ENCODE data around the gene CENATAC. TPM values are rescaled to one million over a fixed set of nuclear protein-coding genes. Genes with fewer than 3 reads are reported as not detected.
"Not testable (repeated sequence)": the region's sequence is repeated elsewhere in the genome, so short reads cannot be mapped to it uniquely, and the experiment has no call there.

Gene CENATAC
- 44.1 TPM for total RNA-seq (ENCODE audit: insufficient read depth, low replicate concordance)

DNA sequence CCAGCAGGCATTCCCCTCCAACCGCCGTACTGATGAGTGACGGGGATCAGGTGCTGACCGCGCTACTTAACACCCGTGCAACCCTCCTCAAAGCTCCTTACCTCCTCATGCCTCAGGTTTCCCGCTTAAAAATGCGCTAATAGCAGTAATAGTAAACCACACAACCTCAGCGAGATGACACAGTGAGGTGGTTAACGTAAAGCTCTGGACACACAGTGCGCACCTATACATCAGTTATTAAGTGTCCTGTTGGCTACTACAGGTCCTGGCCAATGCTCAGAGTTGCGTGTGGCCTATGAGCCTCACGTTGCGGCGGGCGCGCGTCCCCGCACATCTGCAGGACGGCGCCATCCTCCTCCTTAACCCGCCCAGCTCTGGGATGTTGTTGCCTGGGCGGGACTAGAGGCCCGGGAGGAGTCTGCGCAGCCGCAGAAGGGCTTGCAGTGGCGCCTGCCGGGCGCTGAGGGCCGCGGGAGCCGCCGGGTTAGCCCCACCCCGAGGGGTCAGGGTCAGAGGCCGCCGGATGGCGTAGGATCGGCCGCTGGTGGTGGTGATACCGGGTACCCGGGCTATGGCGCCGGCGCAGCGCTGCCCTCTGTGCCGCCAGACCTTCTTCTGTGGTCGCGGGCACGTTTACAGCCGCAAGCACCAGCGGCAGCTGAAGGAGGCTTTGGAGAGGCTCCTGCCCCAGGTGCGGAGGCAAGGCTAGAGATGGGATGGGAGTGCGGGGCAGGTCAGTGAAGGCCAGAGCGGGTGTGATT lies at the start of gene CENATAC:
TSS of gene CENATAC (plus strand) at position 512 of the 761 bp plus-strand sequence. CDS start at position 572, 60 bp downstream.
- DNase-seq (ENCODE audit: low spot score): peak; percentile 96

DNA sequence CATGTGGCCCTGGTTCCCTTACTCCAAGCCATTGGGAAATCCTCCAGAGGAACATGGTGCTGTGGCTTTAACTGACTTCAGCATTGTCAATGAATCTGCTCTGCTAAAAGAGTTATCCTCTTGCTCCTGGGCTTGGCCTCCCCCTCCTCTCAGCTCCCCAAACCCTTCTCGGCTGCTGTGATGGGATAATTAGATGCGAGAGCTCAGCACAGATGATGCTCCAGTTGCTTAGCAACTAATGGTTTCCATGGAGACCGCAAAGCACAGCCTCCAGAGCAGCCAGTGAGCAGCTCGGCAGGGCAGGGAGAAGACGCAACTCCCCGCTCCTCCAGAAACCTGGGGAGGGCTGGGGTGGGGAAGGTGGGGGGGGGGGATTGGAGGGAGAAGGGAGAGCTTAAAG lies 44.7 kb upstream of the CENATAC start:
- no peak for DNase-seq (ENCODE audit: low spot score)

DNA sequence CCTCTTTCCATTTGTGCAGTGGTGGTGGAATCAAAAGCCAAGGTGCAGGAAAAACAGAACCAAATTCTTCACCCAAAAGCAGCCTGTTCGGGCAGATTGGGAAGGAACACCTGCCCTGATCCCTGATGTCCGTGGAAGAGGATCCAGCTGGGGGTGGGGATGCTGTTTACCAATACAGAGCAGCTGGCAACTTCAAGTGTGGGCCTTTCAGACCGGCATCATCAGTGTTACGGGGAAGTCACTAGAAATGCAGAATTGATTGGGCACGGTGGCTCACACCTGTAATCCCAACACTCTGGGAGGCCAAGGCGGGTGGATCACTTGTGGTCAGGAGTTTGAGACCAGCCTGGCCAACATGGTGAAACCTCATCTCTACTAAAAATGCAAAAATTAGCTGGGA lies 44.0 kb upstream of the CENATAC start:
- DNase-seq (ENCODE audit: low spot score): not testable (repeated sequence)

GRCh38 chr11:118956094-118956846 lies 41.7 kb upstream of the CENATAC start, which contains the start of gene UPK2:
Gene UPK2 (plus strand): TSS chr11:118956298. CDS start chr11:118956351, 53 bp downstream.
- peak; percentile 83 for DNase-seq (ENCODE audit: low spot score)

DNA sequence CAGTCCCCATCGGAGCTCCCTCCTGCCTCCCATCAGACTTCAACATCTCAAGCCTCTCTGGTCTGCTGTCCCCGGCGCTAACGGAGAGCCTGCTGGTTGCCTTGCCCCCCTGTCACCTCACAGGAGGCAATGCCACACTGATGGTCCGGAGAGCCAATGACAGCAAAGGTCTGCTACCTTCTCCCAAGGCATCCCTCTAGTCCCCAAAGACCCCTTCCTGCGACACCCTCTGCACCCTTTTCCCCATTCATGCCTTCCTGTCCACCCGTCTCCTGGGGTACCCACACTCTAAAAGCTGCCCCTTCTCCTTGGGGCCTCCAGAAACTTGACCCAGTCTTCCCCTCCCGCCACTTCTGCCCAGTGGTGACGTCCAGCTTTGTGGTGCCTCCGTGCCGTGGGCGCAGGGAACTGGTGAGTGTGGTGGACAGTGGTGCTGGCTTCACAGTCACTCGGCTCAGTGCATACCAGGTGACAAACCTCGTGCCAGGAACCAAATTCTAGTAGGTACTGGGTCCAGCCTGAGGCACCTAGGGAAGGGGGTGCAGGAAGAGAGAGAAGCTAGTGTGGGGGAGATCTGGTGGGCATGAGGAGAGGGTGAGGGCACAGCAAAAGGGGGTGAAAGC lies 41.0 kb upstream of the CENATAC start:
- DNase-seq (ENCODE audit: low spot score): no peak

- no peak for DNase-seq (ENCODE audit: low spot score)
Observed at GRCh38 chr11:118957549-118957948, 40.4 kb upstream of the CENATAC start.

DNA sequence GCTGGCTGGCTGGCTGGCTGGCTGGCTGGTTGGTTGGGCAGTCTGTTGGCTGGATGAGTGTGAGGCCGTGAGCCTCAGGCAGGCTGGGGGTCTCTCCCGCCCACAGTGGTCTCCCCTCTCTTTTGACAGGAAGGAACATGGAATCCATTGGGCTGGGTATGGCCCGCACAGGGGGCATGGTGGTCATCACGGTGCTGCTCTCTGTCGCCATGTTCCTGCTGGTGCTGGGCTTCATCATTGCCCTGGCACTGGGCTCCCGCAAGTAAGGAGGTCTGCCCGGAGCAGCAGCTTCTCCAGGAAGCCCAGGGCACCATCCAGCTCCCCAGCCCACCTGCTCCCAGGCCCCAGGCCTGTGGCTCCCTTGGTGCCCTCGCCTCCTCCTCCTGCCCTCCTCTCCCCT lies 40.0 kb upstream of the CENATAC start:
- no peak for DNase-seq (ENCODE audit: low spot score)

- DNase-seq (ENCODE audit: low spot score): no peak
Observed at GRCh38 chr11:118958577-118958976, 39.4 kb upstream of the CENATAC start.

GRCh38 chr11:118961189-118961588 lies 36.7 kb upstream of the CENATAC start:
- no peak for DNase-seq (ENCODE audit: low spot score)

DNA sequence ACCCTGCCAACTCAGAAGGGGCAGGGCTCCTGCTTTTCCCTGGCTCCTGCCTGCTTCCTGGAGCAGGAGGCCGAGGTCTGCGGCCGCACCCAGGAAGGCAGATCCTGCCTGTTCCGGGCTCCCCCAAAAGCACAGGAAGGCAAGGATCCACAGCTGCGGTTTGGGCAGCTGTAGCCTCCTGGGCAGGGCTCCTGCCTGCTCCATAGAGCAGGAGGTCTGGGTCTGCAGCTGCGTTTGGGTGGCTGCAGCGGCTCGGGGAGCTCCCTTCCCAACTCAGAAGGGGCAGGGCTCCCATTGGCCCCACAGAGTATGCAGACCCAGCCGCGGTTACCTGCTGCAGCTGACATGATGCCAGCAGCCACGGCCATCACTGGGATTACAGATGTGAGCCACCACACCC lies 36.3 kb upstream of the CENATAC start:
- DNase-seq (ENCODE audit: low spot score): no peak

GRCh38 chr11:118969508-118969907 lies 28.4 kb upstream of the CENATAC start:
- not testable (repeated sequence) for DNase-seq (ENCODE audit: low spot score)

- DNase-seq (ENCODE audit: low spot score): no peak
Observed at GRCh38 chr11:118971646-118972045, 26.3 kb upstream of the CENATAC start, which contains the start of gene FOXR1. Gene FOXR1 (plus strand): TSS chr11:118971761. CDS start chr11:118971932, 171 bp downstream.

DNA sequence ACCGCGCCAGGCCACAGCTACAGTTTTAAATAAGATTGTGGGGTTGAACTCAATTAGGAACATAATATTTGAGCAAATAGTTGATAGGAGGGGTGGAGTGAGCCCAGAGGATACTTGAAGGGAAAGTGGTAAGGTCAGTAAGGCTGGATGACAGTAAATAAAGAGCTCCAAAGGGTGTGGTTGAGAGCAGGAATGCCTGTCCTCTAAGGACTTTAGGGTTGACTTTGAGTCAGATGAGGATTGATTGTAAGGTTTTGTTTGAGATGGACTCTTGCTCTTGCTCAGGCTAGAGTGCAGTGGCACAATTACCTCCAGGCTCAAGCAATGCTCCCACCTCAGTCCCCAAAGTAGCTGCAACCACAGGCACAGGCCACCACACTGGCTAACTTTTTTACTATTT lies 24.0 kb upstream of the CENATAC start:
- DNase-seq (ENCODE audit: low spot score): no peak

DNA sequence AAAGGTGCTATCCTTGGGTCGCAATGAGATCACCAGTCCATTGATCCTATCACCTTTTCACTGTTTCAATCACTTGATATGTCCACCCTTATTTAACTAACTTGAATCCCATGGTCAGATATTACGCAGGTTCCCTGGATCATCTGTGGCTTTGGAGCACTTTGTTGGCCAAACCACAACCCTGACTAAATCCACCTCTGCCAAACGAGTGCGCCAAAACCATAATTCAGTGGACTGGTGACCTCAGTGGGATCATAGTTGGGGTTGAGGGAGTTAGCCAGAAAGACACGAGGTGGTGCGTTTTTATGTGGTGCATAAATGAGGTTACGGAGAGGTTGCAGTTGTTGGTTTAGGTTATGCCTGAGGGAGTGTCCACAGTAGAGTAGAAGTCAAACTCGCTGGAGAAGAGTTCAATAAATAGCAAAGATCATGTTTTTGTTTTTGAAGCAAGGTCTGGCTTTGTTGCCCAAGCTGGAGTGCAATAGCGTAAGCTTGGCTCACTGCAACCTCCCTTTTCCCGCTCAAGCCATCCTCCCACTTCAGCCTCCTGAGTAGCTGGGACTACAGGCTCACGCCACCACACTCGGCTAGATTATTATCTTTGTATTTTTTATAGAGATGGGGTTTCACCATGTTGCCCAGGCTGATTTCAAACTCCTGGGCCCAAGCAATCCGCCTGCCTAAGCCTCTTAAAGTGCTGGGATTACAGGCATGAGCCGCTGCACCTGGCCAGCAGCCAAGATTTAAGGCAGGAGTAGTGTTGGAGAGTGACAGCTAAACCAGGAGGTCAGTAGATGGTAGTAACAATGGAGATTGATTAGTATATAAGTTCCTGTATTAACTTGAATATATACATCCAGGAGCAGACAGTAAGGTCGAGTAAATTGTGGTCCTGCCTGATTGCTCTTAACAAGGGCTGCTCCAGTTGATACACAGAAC lies 21.9 kb upstream of the CENATAC start:
- DNase-seq (ENCODE audit: low spot score): no peak

- no peak for DNase-seq (ENCODE audit: low spot score)
Observed at GRCh38 chr11:118979434-118979833, 18.5 kb upstream of the CENATAC start.

DNA sequence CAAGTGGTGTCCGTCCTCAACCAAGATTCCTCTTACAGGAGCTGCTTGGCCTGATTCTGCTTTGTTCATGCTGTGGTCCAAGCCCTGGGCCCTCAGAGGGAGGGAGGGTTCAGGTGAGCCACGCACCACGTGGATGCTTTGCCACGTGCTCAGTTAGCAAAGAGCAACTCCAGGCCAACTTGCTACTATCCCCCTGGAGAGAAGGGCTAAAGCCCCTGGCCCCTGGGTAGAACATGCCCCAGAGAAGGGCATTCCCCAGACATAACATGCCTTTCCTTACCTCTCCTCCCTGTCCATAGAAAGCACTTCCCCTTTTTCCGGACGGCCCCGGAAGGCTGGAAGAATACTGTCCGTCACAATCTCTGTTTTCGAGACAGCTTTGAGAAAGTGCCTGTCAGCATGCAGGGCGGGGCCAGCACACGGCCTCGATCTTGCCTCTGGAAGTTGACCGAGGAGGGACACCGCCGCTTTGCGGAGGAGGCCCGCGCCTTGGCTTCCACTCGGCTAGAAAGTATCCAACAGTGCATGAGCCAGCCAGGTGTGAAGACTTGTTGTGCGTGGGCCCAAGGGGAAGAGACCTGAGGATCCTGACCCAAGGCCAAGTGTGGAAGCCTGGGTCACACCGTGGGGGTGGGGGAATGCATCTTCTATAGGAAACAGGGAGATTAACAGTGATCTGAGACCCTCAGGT lies 17.6 kb upstream of the CENATAC start:
- DNase-seq (ENCODE audit: low spot score): peak; percentile 74

- DNase-seq (ENCODE audit: low spot score): not testable (repeated sequence)
Observed at GRCh38 chr11:118984337-118984736, 13.6 kb upstream of the CENATAC start.

DNA sequence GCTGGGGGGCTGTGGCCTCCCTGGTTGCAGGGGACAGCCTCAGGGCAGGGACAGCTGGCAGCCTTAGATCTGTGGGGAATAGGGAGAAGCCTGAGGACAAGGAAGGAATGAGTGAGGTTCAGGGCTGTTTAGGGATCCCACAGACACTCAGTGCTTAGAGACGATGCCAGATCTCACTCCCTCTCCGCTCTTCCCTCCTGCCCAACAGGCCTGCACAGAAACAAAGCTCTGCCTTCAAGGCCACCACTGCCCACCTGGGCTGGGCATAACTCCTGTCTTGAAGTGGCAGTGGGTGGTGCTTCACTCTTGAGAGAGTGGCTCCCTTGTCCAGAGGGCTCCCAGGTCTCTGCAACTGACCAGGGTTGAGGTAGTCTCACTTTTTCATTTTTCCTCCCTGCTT lies 13.1 kb upstream of the CENATAC start:
- no peak for DNase-seq (ENCODE audit: low spot score)

- peak; percentile 36 for DNase-seq (ENCODE audit: low spot score)
Observed at GRCh38 chr11:118988280-118988679, 9.7 kb upstream of the CENATAC start.

GRCh38 chr11:118991486-118992038 lies 6.4 kb upstream of the CENATAC start:
- not testable (repeated sequence) for DNase-seq (ENCODE audit: low spot score)

Data from umbilical cord (tissue), 2 donors.